GM13976 (cell line): ENCODE measurements around the gene PLP2.

Experiments used
- DNase-seq: peaks from one replicate; pipeline ENCODE4 v3.0.0; 2012; ENCODE audit warnings: low spot score
- in situ Hi-C: fragments of 300-500 bp; cut with MboI; formaldehyde crosslinking; loops from one replicate; pipeline ENCODE4 v1.12.0; 2022; ENCODE audit warnings: low sequenced_read_pairs, mixed read lengths, inconsistent platforms; ENCODE audit not compliant: unreplicated experiment
- TF ChIP-seq, protein P1 (sequence below): IDR thresholded peaks from 2 replicates; pipeline ENCODE4 v1.5.1; 2012; ENCODE audit warnings: borderline replicate concordance, mild to moderate bottlenecking; ENCODE audit not compliant: insufficient read depth; ENCODE audit errors: extremely low read depth, missing control alignments, control extremely low read depth

PLP2 gene

DNA sequence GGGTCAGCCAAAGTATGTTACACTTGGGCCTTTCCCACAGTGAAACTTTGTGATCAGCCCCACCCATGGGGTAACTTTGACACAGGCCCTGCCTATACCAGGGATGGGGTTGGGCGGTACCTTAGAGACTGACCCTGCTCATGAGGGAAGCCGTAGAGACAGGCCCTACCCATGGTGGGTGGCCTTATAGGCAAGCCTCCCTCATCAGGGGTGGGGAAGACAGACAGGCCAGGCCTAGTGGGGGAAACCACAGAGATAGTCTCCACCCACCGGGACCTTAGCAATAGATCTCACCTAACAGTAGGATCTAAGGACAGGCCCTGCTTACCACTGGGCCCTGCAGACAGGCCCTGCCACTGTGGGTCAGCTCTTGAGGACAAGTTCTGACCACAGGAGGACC, 6.8 kb downstream of the PLP2 start:
- no peak for DNase-seq
- in situ Hi-C loops = no loop called here
- TF ChIP-seq, protein P1, sequence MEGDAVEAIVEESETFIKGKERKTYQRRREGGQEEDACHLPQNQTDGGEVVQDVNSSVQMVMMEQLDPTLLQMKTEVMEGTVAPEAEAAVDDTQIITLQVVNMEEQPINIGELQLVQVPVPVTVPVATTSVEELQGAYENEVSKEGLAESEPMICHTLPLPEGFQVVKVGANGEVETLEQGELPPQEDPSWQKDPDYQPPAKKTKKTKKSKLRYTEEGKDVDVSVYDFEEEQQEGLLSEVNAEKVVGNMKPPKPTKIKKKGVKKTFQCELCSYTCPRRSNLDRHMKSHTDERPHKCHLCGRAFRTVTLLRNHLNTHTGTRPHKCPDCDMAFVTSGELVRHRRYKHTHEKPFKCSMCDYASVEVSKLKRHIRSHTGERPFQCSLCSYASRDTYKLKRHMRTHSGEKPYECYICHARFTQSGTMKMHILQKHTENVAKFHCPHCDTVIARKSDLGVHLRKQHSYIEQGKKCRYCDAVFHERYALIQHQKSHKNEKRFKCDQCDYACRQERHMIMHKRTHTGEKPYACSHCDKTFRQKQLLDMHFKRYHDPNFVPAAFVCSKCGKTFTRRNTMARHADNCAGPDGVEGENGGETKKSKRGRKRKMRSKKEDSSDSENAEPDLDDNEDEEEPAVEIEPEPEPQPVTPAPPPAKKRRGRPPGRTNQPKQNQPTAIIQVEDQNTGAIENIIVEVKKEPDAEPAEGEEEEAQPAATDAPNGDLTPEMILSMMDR = no peak

DNA sequence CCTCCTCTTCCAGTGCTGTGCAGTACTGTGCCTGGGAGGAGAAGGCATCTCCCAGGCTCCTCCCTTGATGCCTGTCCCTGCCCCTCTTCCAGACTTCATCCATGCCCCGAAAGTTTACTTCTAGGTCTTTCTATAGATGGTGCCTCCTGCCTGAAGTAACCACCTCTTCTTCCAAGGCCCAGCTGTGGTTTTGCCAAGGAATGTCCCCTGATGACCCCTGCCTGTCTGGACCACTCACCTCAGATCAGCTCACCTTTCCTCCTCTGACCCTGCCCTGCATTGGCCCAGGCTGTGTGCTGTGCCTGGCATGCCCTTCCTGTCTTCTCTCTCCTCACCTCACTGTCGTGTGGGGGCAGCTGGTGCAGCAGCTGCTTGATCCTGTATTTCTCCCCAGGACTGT, 7.7 kb downstream of the PLP2 start:
- in situ Hi-C loops = no loop called here
- TF ChIP-seq, protein P1 = no peak

DNA sequence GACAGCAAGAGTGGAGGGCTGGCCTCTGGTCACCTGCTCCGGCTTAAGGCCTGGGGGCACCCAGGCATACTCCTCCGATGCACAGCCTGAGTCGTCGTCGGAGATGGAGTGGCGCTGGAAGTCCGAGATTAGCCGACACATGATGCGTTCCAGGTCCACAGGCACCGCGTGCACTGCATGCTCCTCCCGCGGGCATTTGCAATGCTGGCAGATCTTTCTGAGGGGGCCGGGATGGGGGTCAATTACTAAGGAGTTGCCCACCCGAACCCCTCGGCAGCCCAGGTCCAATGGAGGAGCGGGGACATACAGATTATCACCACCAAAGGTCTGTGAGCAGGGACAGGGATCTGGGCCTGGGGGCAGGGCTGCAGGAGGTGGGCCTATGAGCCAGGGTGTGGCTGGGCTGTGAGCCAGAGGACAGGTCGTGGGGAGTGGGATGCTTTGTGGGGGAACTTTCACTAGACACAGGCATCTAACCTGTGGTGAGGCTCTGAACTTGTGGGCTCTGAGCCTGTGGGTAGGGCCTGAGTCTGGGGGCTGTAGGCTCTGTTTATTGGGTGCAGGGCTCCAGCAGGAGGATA, 12.1 kb downstream of the PLP2 start:
- no peak for DNase-seq
- TF ChIP-seq, protein P1 = no peak
- in situ Hi-C loops = no loop called here

More for the DNA sequence above, 7.7 kb downstream of the PLP2 start:
- DNase-seq = no peak

DNA sequence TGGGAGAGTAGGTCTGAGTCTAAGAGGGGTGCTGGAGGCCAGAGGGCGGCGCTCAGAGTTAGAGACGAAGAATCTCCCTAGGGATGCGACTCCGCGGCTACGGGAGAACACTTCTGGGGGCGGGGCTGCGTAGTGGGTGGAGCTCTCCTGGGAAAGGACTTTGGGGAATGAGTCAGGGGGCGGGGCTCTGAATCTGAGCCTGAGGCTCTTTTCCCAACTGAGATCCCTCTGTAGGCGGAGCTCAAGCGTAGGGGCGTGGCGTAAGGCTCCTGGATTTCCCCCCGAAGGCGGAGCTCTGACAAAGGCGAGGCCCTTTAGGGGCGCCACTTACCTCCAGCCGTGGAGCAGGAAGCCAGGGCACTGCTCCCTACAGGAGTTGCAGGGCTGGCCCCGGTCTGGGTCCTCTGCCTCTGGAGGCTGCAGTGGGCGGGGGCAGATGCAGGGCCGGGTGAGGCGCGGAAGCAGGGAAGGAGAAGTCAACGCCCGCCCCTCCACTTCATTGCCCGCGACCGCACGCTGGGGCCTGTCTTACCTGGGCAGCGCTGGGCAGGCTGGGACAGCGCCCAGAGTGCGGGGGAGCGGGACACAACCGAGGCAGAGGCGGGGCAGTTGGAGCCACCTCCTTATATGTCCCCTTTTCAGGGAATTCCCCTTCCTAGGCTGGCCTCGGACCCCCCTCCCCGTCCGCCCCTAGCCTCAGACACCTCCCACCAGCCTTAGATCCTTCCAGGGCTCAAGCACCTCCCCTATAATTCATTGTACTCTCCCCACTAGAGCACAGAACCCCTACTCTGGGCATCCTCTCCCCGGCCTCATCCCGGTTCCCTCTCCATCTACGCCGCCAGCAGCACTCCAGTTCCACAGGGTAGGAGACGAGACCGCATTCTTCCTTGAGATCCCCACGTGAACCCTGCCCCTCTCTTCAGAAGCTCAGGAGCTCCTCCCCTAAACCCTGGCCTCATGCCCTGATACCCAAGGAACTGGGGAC, 12.9 kb downstream of the PLP2 start:
- DNase-seq = peak; percentile 56
- in situ Hi-C loops = no loop called here
- TF ChIP-seq, protein P1 = no peak

DNA sequence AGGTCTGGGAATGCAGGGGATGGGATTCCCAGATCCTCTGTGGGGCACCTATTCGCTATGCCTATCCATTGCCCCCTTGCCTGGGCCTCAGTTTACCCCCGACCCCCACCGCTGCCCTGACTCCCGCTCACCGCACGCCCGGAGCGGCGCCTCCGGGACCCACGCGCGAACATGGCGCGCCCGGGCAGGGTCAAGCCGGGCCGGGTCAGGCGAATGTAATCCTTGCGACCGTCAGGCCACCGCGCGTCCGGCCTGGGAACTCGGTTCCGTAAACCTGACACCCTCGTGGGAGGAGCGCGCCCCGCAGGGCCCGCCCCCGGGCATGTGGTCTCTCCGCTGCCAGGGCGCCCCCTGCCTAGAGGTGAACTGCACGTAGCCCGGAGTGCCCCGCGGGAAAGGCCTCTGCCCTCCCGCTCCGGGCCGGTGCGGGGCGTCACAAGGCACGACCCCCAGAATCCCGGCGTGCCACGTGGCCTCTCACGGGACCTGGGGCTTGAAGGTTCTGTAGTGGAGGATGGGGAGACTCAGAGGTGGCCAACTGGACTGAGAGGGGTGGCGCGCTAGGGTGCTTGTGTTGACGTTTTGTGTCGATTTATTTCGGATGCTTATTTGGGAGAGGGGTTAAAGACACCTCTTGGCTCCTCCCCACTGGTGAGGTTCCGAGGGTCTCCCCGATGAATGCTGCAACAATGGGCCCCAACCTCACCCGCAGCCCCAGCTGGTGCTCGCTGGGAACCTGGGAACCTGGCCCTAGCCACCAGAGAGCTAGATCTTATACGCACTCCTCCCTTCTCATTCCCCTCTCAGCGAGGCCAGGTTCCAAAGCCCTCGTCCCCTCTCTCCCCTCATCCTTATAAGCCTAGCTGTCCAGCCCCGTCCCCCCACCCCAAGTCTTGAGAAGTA, 14.7 kb downstream of the PLP2 start, which contains the start of gene PRICKLE3:
PRICKLE3 (minus strand) TSS at position 249 of the 903 bp plus-strand sequence; CDS start at position 173, 76 bp downstream.
- in situ Hi-C loops = no loop called here
- DNase-seq = peak; percentile 86
- TF ChIP-seq, protein P1 = peak; percentile 57

DNA sequence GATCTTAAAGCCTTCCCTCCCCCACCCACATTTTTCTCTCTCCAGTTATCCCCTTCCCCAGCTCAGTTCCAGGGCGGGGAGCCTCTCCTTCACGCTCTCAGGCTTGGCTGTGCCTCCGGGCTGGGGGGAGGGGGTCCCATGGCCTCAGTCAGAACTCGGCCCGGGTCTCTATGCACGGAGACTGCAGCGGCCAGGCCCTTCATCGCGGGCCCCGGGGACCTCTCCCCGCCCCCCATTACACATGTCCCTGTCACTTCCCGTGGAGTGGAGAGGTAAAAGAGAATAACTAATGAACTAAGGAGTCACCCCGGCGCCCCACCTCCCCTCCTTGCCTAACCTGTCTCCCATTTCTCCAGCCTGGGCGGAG, 15.3 kb downstream of the PLP2 start:
- in situ Hi-C loops = no loop called here
- no peak for DNase-seq
- TF ChIP-seq, protein P1 = no peak
